Fibroblast of mammary gland (primary cell): ENCODE results near the gene WNT6.

Experiments
- DNase-seq: peaks from one replicate; pipeline ENCODE4 v3.0.0-alpha.2; 2010; ENCODE audit warnings: low read depth
- H3K4me3 ChIP-seq: 2 replicates; pipeline ENCODE4 v1.5.1; 2011; ENCODE audit warnings: low read depth, mild to moderate bottlenecking, low read length, moderate library complexity; ENCODE audit not compliant: control insufficient read depth
- TF ChIP-seq, protein P1 (sequence below): conservative IDR thresholded peaks from 2 replicates; pipeline ENCODE4 v1.5.1; 2011; ENCODE audit warnings: low read depth, low read length, inconsistent platforms; ENCODE audit not compliant: control insufficient read depth, insufficient read depth

WNT6 gene

DNA sequence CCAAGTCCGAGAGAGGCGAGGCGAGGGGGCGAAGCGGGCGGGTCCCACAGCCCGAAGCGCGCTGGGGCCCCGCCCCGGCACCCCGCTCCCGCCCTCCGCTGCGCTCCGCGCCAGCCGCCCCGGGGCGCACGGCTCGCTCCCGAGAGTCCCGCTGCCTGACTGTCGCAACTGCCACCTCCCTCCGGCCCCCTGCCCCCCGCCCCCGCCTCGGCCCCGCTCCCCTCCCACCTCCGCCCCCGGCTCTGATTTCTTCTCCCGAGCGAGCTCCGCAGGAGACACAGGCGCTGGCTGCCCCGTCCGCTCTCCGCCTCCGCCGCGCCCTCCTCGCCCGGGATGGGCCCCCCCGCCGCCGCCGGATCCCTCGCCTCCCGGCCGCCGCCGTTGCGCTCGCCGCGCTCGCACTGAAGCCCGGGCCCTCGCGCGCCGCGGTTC lies at the start of gene WNT6:
TSS of gene WNT6 (plus strand) at position 250 of the 432 bp plus-strand sequence. CDS start 233 bp downstream, outside the sequence.
- no peak within 1 kb of the TSS for H3K4me3 ChIP-seq
- DNase-seq = no peak
- TF ChIP-seq, protein P1, sequence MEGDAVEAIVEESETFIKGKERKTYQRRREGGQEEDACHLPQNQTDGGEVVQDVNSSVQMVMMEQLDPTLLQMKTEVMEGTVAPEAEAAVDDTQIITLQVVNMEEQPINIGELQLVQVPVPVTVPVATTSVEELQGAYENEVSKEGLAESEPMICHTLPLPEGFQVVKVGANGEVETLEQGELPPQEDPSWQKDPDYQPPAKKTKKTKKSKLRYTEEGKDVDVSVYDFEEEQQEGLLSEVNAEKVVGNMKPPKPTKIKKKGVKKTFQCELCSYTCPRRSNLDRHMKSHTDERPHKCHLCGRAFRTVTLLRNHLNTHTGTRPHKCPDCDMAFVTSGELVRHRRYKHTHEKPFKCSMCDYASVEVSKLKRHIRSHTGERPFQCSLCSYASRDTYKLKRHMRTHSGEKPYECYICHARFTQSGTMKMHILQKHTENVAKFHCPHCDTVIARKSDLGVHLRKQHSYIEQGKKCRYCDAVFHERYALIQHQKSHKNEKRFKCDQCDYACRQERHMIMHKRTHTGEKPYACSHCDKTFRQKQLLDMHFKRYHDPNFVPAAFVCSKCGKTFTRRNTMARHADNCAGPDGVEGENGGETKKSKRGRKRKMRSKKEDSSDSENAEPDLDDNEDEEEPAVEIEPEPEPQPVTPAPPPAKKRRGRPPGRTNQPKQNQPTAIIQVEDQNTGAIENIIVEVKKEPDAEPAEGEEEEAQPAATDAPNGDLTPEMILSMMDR = no peak

DNA sequence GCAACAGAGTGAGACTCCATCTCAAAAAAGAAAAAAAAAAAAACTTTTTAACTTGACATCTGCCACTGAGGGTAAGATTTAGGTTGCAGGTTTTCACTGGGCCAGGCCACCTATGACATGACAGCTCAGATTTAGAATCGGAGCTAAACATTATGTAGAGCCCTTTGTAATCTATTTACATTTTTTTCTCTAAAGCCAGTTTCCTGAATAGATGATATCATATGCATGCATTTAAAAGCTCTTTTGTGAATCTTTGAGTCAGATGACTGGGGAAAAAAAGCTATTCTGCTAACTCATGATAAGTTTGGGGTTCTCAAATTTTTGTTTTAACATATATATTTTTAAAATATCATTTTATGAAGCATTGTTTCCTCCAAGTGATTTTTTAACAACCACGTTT lies 49.3 kb upstream of the WNT6 start:
- TF ChIP-seq, protein P1 = no peak
- DNase-seq = no peak

DNA sequence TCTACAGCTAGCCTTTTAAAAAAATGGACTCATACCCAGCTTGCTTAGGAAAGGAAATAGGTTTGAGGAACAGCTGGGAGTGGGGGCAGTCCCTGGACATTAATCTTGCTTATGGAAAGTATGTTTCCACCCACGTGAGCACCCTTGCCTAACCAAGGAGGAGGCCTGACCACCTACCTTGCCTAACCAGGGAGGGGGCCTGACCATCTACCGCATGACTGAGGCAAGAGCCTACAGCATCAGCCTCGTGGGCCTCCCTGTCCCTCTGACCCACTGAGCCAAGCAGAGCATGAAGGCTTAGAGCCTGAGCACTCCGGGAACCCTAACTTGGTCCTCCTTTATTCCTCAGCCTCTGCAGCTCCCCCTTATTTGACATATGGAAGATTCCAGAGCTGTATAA lies 48.2 kb upstream of the WNT6 start:
- TF ChIP-seq, protein P1 = no peak
- DNase-seq = peak; percentile 37
- H3K4me3 ChIP-seq = no peak overlapping the region

More for the DNA sequence above, 49.3 kb upstream of the WNT6 start:
- no peak overlapping the region for H3K4me3 ChIP-seq

DNA sequence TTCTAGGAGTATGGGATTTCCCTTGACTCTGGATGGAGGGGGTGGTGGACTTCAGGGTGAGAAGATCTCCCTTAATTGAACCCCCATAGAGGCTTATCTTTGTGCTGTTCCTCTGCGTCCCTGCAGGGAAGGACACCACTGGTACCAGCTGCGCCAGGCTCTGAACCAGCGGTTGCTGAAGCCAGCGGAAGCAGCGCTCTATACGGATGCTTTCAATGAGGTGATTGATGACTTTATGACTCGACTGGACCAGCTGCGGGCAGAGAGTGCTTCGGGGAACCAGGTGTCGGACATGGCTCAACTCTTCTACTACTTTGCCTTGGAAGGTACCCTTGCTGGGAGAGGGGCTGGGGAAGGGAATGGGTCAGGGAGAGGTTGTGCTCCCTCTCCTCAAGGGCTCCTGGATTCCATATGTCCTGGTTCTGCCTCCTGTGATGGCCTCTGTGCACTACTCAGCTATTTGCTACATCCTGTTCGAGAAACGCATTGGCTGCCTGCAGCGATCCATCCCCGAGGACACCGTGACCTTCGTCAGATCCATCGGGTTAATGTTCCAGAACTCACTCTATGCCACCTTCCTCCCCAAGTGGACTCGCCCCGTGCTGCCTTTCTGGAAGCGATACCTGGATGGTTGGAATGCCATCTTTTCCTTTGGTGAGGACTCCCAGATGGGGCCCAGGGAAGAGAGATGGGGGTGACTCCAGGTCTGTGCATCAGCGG lies 47.3 kb upstream of the WNT6 start:
- TF ChIP-seq, protein P1 = no peak
- DNase-seq = no peak

DNA sequence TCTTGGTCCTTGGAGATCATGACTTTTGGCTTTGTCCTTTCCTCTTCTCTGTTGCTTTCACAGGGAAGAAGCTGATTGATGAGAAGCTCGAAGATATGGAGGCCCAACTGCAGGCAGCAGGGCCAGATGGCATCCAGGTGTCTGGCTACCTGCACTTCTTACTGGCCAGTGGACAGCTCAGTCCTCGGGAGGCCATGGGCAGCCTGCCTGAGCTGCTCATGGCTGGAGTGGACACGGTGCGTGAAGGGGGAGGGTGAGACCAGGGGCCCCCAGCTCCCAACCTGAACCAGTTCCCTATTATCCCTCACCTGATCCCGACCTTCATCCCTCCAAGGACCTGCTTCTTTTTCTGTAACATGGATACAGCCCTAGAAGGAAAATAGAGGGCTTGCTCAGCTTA lies 46.7 kb upstream of the WNT6 start:
- H3K4me3 ChIP-seq = no peak overlapping the region
- TF ChIP-seq, protein P1 = no peak
- DNase-seq = no peak

More for the DNA sequence above, 47.3 kb upstream of the WNT6 start:
- H3K4me3 ChIP-seq = no peak overlapping the region

DNA sequence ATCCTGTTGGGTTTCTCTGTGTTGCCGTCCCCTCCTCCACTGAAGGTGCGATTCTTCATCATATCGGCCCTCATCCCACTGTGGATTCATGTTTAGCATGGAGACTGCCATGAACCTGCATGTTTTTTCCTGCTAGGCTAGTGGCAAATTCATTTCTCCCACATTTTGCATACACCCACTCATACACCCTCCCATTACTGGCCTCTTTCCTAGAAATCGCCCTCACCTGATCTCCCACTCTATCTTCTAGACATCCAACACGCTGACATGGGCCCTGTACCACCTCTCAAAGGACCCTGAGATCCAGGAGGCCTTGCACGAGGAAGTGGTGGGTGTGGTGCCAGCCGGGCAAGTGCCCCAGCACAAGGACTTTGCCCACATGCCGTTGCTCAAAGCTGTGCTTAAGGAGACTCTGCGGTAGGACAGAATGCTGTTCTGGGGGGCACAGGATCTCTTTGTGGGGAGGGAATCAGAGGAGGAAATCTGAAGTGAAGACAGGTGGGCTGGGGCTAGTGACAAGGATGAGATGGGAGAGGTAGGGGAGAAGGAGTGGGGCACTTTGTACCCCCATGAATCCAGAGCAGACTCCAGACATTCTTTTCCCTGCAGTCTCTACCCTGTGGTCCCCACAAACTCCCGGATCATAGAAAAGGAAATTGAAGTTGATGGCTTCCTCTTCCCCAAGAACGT lies 45.7 kb upstream of the WNT6 start:
- DNase-seq = no peak
- TF ChIP-seq, protein P1 = no peak
- no peak overlapping the region for H3K4me3 ChIP-seq
